Mesothelial cell of epicardium (in vitro differentiated cells): ENCODE data around the gene SOX6. TPM values are rescaled to one million over a fixed set of nuclear protein-coding genes. Genes with fewer than 3 reads are reported as not detected.

Source experiments
- DNase-seq, 2 experiments: peaks; one replicate each; pipeline ENCODE4 v3.0.0; 2021; ENCODE audit warnings: low spot score in 2 of 2; ENCODE audit not compliant: unreplicated experiment in 2 of 2
- H3K27ac Mint-ChIP-seq: 2 replicates; pipeline ENCODE4 v1.8.0; 2021; ENCODE audit warnings: mixed read lengths
- H3K27me3 Mint-ChIP-seq: 2 replicates; pipeline ENCODE4 v1.8.0; 2021; ENCODE audit warnings: low read depth, mixed read lengths
- H3K36me3 Mint-ChIP-seq: 2 replicates; pipeline ENCODE4 v1.8.0; 2021; ENCODE audit warnings: mixed read lengths
- H3K4me1 Mint-ChIP-seq: 2 replicates; pipeline ENCODE4 v1.8.0; 2021; ENCODE audit warnings: mixed read lengths
- H3K4me3 Mint-ChIP-seq: 2 replicates; pipeline ENCODE4 v1.8.0; 2021; ENCODE audit warnings: mild to moderate bottlenecking, moderate library complexity, mixed read lengths
- H3K9me3 Mint-ChIP-seq: 2 replicates; pipeline ENCODE4 v1.8.0; 2021; ENCODE audit warnings: mixed read lengths
- total RNA-seq: library from RNA; stranded (reverse); gene quantifications from 3 replicates; pipeline ENCODE4 v1.2.1, GENCODE V29; 2021
- TF ChIP-seq, protein P1 (sequence below): fragments of 200-600 bp; sonication (generic); IDR thresholded peaks from one replicate; pipeline ENCODE4 v1.5.0; 2021; ENCODE audit warnings: antibody characterized with exemption; ENCODE audit not compliant: unreplicated experiment

Gene SOX6
- total RNA-seq, 1 donor from 2014 or later, result 46.4 TPM

GRCh38 chr11:16364254-16364653 lies 7.9 kb upstream of the SOX6 start:
- TF ChIP-seq, protein P1, sequence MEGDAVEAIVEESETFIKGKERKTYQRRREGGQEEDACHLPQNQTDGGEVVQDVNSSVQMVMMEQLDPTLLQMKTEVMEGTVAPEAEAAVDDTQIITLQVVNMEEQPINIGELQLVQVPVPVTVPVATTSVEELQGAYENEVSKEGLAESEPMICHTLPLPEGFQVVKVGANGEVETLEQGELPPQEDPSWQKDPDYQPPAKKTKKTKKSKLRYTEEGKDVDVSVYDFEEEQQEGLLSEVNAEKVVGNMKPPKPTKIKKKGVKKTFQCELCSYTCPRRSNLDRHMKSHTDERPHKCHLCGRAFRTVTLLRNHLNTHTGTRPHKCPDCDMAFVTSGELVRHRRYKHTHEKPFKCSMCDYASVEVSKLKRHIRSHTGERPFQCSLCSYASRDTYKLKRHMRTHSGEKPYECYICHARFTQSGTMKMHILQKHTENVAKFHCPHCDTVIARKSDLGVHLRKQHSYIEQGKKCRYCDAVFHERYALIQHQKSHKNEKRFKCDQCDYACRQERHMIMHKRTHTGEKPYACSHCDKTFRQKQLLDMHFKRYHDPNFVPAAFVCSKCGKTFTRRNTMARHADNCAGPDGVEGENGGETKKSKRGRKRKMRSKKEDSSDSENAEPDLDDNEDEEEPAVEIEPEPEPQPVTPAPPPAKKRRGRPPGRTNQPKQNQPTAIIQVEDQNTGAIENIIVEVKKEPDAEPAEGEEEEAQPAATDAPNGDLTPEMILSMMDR, result no peak
- no peaks in the 10 kb centered on the region for H3K27me3 Mint-ChIP-seq
- no peak overlapping the region for H3K4me3 Mint-ChIP-seq
- no peak overlapping the region for H3K27ac Mint-ChIP-seq
- peaks cover 5% of the 10 kb centered on the region for H3K4me1 Mint-ChIP-seq
- no peaks in the 10 kb centered on the region for H3K9me3 Mint-ChIP-seq
- H3K36me3 Mint-ChIP-seq, result peaks cover 1% of the 10 kb centered on the region
- DNase-seq, result no peak

- TF ChIP-seq, protein P1, result no peak
- DNase-seq, result no peak
- Mint-ChIP-seq H3K9me3 (no peaks in the 10 kb centered on the region), H3K4me1 (peaks cover 5% of the 10 kb centered on the region), H3K36me3 (no peaks in the 10 kb centered on the region), H3K4me3 (no peak overlapping the region), H3K27ac (no peak overlapping the region), H3K27me3 (no peaks in the 10 kb centered on the region)
Measured at GRCh38 chr11:16363706-16364105, 7.4 kb upstream of the SOX6 start.

- no peak overlapping the region for H3K27ac Mint-ChIP-seq
Measured at GRCh38 chr11:16361108-16361865, 4.9 kb upstream of the SOX6 start.

DNA sequence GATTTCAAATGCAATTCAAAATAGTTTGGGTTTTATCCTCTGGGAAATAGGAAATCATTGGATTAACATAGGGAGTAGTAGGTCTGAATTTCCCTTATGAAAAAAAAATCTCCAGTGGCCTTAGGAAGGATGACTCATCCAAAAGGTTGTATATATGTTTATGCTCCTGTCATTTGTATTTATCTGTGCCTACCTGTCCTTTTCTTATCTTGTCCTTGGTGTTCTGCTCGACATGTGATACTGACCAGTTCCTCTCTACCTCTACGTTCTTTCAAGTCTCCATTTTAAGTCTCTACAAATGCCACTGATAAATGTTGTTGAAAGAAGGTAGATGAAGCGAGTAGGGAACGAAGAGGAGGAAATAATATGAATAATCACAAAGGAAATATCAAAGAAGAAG lies 3.0 kb upstream of the SOX6 start:
- TF ChIP-seq, protein P1, result no peak
- Mint-ChIP-seq H3K27me3 (no peaks in the 10 kb centered on the region), H3K4me1 (peaks cover 26% of the 10 kb centered on the region), H3K27ac (no peak overlapping the region), H3K9me3 (no peaks in the 10 kb centered on the region), H3K4me3 (no peak overlapping the region), H3K36me3 (no peaks in the 10 kb centered on the region)
- DNase-seq, result no peak

More at GRCh38 chr11:16361108-16361865, 4.9 kb upstream of the SOX6 start:
- H3K9me3 Mint-ChIP-seq, result no peaks in the 10 kb centered on the region
- TF ChIP-seq, protein P1, result no peak
- DNase-seq, result no peak
- peaks cover 16% of the 10 kb centered on the region for H3K4me1 Mint-ChIP-seq
- H3K36me3 Mint-ChIP-seq, result no peaks in the 10 kb centered on the region
- H3K27me3 Mint-ChIP-seq, result no peaks in the 10 kb centered on the region
- H3K4me3 Mint-ChIP-seq, result no peak overlapping the region

DNA sequence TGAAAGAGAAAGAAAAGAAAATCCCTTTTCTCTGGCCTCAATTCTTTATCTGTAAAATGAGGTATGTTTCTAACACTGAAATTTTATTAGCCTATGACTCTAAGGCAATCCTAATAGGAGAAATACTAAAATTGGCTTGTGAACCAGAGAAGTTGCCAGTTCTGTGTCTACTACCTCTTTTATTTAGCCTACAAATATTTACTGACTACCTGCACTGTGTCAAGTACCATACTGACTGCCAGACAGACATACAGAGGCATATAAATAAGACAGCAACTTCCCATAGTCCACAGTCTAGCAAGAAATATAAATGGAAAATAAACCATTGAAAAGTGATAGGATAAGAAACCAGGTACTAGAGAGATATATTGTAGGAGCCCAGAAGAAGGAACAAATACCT lies 2.4 kb upstream of the SOX6 start:
- no peak overlapping the region for H3K27ac Mint-ChIP-seq
- H3K4me1 Mint-ChIP-seq, result peaks cover 28% of the 10 kb centered on the region
- no peaks in the 10 kb centered on the region for H3K27me3 Mint-ChIP-seq
- H3K36me3 Mint-ChIP-seq, result no peaks in the 10 kb centered on the region
- H3K9me3 Mint-ChIP-seq, result no peaks in the 10 kb centered on the region
- no peak for DNase-seq
- TF ChIP-seq, protein P1, result no peak
- H3K4me3 Mint-ChIP-seq, result no peak overlapping the region
